GM21528 (cell line): ENCODE measurements around the gene ATG2A.

Source experiments
- ATAC-seq: cut with Tn5 transposase; IDR thresholded peaks from one replicate; pipeline ENCODE4 v1.9.1; 2021; ENCODE audit warnings: mild to moderate bottlenecking, moderate library complexity; ENCODE audit not compliant: unreplicated experiment, low FRiP score

The ATG2A gene

GRCh38 chr11:64905516-64906313, 11.3 kb downstream of the ATG2A start:
- no peak for ATAC-seq

- no peak for ATAC-seq
Measured at GRCh38 chr11:64903291-64903833, 13.6 kb downstream of the ATG2A start.

DNA sequence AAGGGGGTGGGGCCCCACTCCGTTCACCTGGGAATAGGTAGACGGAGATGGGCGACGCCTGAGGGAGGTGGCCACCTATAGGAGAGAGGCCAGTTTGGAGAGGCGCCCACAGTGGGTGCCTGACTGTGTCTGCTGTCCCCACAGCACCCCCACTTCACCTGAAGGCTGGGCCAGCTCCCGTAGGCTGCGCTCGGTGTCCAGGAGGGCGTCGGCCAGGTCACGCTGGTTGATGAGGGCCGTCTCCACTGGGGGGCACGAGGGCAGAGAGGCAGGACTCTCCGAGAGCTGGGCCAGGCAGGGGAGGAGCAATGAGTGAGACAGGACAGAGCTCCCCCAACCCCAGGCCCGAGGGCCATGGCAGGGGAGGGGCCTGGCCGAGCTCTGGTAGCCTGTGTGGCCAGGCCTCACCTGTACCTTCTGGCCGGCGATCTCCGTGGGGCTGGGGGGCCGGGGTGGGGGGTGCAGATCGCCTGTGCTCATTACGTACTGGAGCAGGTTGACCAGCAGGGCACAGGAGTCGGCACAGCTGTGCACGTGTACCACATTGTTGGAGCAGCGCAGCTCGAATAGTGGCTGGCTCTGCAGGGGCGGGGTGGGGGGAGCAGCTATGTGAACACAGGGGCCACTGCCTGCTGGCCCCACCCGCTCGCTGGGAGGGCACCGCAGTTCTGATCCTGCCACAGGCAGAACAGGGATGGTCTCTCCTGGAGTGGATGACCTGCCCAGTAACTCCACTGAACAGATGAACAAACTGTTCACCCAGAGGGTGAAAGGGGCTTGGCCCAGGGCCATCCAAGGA, 14.7 kb downstream of the ATG2A start:
- ATAC-seq = no peak

- ATAC-seq = no peak
Measured at GRCh38 chr11:64900774-64901173, 16.2 kb downstream of the ATG2A start.

GRCh38 chr11:64900263-64900678, 16.7 kb downstream of the ATG2A start:
- no peak for ATAC-seq

DNA sequence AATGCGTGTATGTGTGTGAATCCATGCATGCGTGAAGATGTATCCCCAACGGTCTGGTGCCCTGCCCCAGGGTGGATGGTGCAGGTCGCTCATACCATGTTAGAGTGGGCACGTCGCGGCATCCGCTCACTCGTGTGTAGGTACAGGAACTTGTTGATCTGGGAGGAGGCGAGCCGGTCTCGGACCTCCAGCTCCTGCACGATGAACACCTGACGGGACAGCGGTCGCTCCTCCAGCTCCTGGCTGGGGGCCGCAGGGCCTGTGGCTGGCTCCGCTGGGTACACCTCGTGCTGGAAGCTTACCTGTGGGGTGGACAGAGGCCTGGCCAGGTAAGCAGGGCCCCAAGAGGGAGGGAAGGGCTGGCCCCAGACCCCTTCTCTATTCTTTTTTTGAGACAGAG, 18.5 kb downstream of the ATG2A start:
- no peak for ATAC-seq

- no peak for ATAC-seq
Measured at GRCh38 chr11:64898076-64898445, 18.9 kb downstream of the ATG2A start.

- ATAC-seq = no peak
Measured at GRCh38 chr11:64897381-64898075, 19.5 kb downstream of the ATG2A start.

DNA sequence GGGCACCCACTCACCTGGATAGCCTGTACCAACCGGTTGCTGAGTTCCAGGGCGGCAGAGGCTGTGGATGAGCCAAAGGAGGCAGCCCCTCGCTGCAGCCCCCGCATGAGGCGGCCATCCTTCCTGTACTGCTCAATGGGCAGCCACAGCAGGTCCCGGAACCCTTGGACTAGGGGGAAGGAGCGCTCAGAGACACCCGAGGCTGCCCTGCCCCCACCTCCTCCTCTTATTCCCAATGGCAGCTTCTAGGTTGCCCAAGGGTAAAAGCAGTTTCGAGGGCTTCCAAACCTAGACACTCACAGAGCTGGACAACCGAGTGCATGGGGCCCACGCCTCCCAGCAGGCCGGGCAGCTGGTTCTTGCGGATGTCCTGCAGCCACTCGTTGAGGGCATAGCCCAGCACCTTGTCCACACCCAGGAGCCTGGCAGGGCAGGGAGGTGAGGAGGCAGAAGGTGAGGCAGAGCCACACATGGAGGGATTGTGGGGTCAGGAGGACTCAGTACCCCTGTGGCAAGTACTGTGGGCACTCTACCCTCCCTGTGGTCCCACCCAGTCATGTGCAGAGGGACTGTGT, 20.5 kb downstream of the ATG2A start:
- no peak for ATAC-seq

DNA sequence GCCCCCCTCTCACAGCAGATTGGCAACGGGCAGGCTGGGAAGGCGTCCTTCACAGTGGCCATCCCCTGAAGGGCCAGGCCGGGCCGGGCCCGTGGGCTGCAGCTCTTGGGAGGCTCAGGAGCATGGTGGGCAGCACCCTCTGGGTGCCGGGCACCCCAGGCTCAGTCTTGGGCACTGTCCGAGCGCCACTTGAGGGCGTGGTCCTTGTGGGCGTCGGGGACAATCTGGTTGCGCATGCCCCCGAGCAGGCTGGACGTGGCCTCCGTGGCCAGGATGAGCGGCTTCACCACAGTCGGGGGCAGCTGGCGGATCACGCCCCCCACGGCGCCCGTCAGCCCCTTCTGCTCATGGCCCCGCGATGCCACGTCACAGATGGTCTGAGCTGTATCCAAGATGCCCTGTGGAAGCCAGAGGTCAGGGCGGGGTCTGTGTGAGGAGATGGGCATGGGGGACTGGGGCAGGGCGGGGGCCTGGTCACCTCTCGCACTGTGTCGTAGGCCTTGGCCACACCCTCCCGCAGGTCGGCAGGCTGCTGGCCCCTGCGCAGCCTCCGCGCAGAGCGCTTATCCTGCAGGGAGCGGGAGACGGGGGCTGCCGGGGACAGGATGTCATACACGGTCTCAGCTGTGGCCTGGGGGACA, 22.1 kb downstream of the ATG2A start:
- no peak for ATAC-seq

- no peak for ATAC-seq
Measured at GRCh38 chr11:64894070-64894811, 22.8 kb downstream of the ATG2A start.

- no peak for ATAC-seq
Measured at GRCh38 chr11:64893194-64894069, 23.6 kb downstream of the ATG2A start.

GRCh38 chr11:64892838-64893193, 24.2 kb downstream of the ATG2A start:
- ATAC-seq = no peak

DNA sequence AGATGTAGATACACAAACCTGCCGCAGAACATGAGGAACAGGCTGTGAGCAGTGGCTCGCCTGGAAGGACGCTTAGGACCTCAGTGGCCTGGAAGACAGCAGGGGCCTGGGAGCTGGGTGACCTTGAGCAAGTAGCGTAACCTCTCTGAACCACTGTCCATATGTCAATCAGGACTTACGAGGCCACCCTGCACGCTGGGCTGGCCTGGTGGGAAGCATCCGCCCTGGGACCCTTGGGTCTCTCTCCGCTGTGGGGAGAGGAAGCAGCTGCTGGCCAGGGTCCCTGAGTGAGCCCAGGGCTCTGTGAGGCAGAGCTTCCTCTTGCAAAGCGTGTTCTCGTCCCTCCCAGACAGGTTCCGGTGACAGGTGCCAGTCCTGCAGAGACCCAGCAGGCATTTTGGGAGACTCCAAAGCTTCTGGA, 24.6 kb downstream of the ATG2A start:
- ATAC-seq = no peak

- no peak for ATAC-seq
Measured at GRCh38 chr11:64891880-64892279, 25.1 kb downstream of the ATG2A start.

- ATAC-seq = no peak
Measured at GRCh38 chr11:64891215-64891848, 25.7 kb downstream of the ATG2A start.

GRCh38 chr11:64890522-64890939, 26.5 kb downstream of the ATG2A start:
- ATAC-seq = no peak
